Left cardiac atrium (tissue), 4 donors: ENCODE measurements around the gene GIT2. TPM values are rescaled to one million over a fixed set of nuclear protein-coding genes. Genes with fewer than 3 reads are reported as not detected.

ENCODE experiments used
- ATAC-seq, 2 donors: fragments of 200-7000 bp; cut with Tn5 transposase; one replicate each; pipeline ENCODE4 v1.9.1; 2020; ENCODE audit warnings: mild to moderate bottlenecking in 2 of 2, moderate library complexity in 2 of 2
- DNase-seq: peaks from one replicate; pipeline ENCODE4 v3.0.0-alpha.2; 2020
- intact Hi-C, 2 donors: fragments of 100-400 bp; cut with DNase I; formaldehyde crosslinking; loops; one replicate each; pipeline versions ENCODE4 v1.14.1 to v1.15.1; 2022 to 2023
- total RNA-seq, 2 donors: library from RNA; stranded (reverse); fragmentation: NEBNext Ultra II Directional; extraction: Animal tissue kit (Norgen Biotek cat#: 25700); gene quantifications; one replicate each; pipeline ENCODE4 v1.2.1, GENCODE V29; 2021
- donor health status: DM: no; HTN: yes; CAD: no.
- donor health status: DM: no; HTN: yes; CAD: no; lungs with severe emphysema.
- donor health status: DM: yes; HTN: yes; CAD: no.
- donor health status: Dilated cardiomyopathy.

The GIT2 gene
- total RNA-seq, 2 donors from 2014 or later: 34.5 to 35.3 TPM

DNA sequence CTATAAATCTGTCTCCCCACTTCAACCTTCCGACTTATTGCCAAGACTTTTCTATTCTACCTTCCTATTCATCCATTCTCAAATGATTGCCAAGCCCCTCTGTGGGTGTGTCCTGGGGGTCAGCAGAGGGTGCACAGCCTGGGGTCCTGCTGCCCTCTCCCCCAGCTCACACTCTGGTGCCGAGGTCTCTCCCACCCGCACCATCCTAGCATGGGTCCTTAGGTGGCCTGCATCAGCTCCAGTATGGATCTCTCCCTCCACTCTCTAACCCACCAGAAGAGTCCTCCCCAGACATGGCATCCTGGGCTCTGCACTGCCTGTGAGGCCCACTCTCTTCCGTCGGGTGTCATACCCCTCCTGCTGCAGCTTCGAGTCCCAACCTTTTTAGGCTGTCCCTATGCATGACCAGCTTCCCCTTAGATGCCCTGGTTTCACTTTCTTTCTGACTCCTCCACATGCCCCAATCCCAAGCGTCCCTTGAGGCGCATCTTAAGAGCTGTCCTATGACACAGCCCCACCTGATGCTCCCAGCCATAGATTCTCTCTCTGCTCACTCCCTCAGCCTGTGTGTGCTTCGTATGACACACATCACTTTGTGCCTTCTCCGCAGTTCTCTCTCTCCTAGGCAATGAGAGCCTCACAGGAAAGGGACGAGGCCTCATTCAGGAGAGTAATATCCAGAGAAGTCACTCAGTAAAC, 43.9 kb downstream of the GIT2 start:
- ATAC-seq (peak; percentile 11 to 12), DNase-seq (no peak)
- intact Hi-C loops: no loop called here

- intact Hi-C loops: no loop called here
- ATAC-seq (peak; percentile 29 to 84), DNase-seq (peak; percentile 61)
These were observed 44.4 kb downstream of the GIT2 start for GRCh38 chr12:109951751-109952150.

DNA sequence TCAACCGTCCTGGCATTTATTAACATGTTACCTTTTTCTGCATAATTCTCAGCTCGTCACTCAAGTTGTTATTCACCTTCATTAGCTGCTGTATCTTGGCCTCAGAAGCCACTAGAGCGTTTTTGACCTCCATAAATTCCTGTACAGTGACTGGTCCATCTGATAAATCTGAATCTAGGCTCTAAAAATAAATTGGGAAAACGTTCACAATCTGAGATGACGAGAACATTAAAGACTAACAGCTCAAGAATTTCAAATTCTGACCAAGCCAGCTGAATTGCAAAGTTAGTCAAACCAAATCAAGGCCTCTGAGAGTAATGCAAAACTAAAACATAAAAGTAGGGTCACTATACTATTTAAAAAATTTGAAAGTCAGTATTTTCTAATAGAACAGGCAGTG, 45.0 kb downstream of the GIT2 start:
- ATAC-seq (peak; percentile 9 to 62), DNase-seq (no peak)
- intact Hi-C loops: no loop called here

- intact Hi-C loops: no loop called here
These were observed 45.5 kb downstream of the GIT2 start for GRCh38 chr12:109950625-109951024.

DNA sequence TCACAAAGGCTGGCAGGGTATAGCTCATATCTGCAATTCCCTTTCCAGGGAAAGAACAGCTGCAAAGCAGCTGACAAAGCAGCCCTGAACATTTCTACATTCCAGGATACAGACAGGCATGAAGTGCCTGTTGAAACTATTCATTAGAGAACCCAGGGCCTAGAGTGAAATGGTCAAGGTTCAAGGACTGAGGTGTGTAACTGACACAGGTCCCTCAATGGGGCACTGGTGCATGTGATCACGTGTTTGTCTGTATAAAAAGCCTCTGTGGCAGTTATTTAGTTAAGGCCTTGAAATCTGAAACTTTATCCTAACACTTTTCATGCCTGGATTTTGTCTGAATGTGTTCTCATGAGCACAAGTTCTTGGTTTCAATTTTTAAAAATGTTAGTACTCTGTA, 47.1 kb downstream of the GIT2 start:
- DNase-seq: no peak
- ATAC-seq: peak; percentile 44 to 69
- intact Hi-C loops: no loop called here

More at GRCh38 chr12:109950625-109951024, 45.5 kb downstream of the GIT2 start:
- no peak for ATAC-seq
- no peak for DNase-seq

DNA sequence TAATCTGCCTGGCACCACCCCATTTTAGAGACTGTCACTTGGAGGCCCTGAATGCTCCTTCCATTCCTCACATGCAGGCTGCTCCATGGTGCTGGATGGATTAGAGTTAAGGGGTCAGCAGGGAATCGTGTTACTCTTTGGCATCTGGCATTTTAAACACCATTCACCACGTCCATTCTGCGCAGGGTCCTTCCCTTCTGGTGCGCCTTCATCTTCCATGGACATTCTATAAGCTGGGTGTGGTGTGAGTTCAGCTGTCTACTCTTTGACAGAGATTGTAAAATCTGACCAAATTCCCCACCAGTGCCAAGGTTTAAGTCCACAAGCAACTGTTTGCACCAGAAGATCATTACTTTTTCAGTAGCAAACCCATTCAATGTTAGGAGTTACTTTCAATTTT, 47.8 kb downstream of the GIT2 start:
- ATAC-seq (no peak), DNase-seq (no peak)
- intact Hi-C loops: no loop called here

DNA sequence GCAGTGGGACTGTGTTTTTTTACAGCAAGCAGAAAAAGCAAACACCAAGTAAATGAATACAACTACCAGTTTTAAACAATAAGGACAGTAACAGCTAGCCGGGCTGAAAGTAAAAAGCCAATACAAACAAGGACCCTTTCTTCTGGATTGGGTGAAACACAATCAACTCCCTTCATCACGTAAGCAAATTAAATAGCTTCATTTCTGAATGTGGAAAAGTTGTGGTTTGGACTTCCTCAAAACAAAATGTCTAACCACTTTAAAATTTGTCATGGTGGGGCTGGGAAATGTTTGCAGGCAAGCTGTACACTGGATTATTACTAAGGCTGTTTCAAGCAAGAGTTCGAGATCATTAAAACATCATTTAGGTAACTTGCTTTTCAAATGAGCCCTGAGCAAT, 48.6 kb downstream of the GIT2 start:
- intact Hi-C loops: no loop called here
- DNase-seq (no peak), ATAC-seq (no peak)

DNA sequence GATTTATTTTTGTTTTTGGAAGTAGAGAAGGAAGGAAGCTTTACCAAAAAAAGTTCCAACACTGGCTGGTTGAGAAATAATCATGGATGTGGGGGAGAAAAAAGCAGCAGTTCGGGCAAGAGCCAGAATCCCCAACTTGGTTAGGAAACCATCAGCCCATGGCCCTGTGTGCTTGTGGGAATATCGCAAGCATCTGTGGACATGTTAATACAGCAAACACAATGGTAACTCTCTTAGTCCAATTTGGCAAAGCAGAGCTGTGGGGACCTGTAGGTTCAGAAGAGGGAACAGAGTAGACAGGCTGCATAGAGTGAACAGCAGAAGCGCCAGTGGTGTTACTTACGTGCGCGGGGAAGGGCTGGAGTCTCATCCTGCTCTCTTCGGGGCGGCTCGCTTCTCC, 49.3 kb downstream of the GIT2 start:
- ATAC-seq (no peak), DNase-seq (no peak)
- intact Hi-C loops: no loop called here

DNA sequence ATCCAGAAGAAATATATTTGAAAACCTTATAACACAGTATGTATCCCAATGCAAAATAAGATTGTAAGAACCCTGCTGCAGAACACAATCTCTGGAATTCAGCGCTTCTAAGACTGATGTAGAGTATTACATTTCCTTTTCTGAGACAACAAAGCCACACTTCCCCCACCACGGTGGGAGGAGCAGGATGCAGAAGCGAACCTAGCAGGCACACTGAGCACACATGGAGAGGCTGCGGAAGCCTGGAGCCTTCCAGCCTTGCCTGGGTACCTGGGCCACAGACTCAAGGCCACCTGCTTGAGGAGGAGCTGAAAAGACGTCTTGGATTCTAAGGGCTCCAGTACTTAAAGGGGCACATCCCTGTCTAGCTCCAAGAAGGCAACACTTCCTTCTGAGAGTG, 49.7 kb downstream of the GIT2 start:
- DNase-seq: no peak
- intact Hi-C loops: no loop called here
- ATAC-seq: no peak

GRCh38 chr12:109944561-109945359, 51.4 kb downstream of the GIT2 start:
- ATAC-seq: peak; percentile 63 to 69
- intact Hi-C loops: no loop called here
- DNase-seq: peak; percentile 50

- ATAC-seq (no peak), DNase-seq (no peak)
- intact Hi-C loops: no loop called here
These were observed 52.4 kb downstream of the GIT2 start for GRCh38 chr12:109943811-109944210.

GRCh38 chr12:109940339-109940923, 55.7 kb downstream of the GIT2 start:
- ATAC-seq (no peak), DNase-seq (no peak)
- intact Hi-C loops: no loop called here

DNA sequence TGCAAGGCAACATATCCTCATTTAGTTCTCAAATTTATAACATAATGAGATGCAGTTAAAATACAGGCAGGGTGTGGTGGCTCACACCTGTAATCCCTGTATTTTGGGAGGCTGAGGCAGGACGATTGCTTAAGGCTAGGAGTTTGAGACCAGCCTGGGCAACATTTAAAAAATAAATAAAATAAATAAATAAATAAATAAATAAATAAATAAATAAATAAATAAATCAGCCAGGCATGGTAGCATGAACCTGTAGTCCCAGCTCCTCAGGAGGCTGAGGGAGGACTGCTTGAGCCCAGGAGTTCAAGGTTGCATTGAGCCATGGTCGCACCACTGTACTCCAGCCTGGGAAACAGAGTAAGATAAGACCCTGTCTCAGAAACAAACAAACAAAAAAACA, 56.7 kb downstream of the GIT2 start:
- DNase-seq (no peak), ATAC-seq (no peak)
- intact Hi-C loops: no loop called here

DNA sequence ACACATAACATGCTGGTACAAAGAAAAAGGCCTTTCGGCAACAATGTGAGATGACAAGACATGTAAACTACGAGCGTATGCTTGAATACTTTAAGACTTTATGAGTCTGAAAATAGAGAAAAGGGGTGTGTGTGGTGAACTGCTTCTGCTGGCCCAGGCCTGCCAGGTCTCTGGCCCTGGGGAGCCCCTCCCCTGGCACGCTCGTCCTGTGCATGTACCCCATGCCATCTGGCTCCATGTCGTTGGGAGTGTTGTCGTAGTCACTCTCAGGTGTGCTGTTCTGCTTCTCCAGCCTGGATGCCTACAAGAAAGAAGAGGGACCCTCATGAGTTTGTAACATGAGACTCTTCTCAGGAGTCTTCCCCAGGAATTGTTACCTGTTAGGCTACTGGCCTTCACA, 57.2 kb downstream of the GIT2 start:
- no peak for ATAC-seq
- intact Hi-C loops: no loop called here
- no peak for DNase-seq

- ATAC-seq (no peak), DNase-seq (no peak)
- intact Hi-C loops: no loop called here
These were observed 58.8 kb downstream of the GIT2 start for GRCh38 chr12:109937371-109937770.

DNA sequence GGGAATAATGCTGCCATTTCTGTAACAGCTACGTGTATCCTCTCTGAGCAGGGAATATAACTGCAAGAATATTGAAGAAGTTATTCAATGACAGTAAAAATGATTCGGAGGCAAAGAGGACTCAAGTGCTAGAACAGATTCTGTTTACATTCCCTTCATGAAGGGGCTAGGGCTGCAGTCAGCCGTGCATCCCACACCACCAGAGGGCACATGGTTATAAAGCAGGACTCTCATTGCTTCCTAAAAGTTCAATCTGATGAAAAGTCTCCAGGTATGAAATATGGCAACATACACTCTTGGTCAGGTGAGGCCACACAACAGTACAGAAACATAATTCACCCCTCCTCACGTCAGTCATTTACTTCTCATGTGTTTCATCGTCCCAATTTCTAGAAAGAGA, 62.1 kb downstream of the GIT2 start:
- no peak for DNase-seq
- intact Hi-C loops: no loop called here
- ATAC-seq: no peak

DNA sequence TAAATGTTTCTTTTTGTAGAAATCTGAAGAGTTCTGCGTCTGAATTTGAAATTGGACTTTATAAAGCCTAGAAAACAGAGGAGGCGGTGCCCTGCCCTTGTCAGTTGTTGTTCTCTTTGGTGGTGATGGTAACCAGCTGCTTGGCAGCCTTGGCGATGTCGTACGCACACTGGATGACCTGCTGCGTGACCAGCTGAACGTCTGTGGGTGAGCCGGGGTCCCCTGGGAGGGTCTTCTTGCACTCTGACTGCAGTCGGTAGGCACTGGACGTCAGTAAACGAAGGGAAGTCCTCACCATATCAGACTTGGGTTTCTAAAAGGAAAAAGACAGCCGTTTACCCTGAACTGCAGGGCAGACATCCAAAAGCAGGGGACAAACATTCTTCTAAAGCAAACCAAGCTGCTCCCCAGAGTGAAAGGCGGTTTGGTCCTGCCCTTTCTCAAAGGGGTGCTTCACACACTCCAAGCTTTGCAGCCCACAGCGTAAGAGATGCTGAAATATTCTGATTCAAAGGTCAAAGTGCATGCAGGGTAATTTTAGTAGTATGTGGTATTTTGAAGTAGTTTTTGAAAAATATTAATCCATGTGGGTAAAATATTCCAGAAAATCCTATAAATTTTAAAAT, 63.2 kb downstream of the GIT2 start:
- intact Hi-C loops: no loop called here
- DNase-seq (peak; percentile 82), ATAC-seq (peak; percentile 72 to 94)

- intact Hi-C loops: no loop called here
- no peak for ATAC-seq
These were observed 65.0 kb downstream of the GIT2 start for GRCh38 chr12:109931143-109931542.

DNA sequence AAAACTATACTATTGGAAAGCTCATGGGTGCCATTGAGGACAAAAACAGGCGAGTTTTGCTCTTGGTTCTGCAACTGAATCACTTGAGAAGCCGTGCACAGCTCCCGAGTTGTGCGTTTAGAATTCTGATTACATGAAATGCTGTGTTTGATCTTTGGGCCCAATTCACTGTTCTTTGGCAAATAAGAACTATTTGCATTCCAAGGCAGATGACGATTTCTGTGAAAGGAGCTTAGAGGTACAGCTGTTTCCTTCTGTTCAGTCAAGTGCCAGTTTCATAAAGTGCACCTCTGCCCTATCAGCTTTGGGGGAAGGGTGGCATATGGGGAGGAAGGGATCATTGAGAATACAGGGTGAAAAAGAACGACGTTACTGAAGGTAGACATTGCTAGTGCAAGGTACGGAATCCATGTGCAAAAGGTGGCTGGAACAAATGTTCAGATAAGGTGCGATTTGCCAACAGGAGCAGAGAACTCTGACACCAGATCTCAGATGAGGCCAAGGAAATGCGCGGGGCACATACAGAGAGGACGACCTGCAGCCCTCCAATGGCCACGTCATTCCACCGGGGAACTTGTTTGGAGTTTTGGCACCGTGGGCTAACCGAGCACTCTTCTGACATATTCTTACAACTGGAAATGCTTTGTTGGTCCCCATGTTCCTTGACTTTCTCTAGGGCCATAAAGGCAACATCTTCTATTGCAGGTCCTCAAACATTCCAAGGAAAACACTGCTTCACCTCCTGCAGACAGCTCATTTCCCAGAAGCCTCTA, 66.0 kb downstream of the GIT2 start:
- ATAC-seq: no peak
- no peak for DNase-seq
- intact Hi-C loops: no loop called here

More at GRCh38 chr12:109931143-109931542, 65.0 kb downstream of the GIT2 start:
- no peak for DNase-seq
